Liver (tissue), 9 donors: ENCODE measurements around the gene PRKCD. TPM values are rescaled to one million over a fixed set of nuclear protein-coding genes. Genes with fewer than 3 reads are reported as not detected.

Experiments used
- DNase-seq: peaks from one replicate; pipeline ENCODE4 v3.0.0-alpha.2; 2017; ENCODE audit warnings: low spot score
- H3K27ac ChIP-seq, 2 donors: one replicate each; pipeline ENCODE4 v1.7.0; 2013; ENCODE audit warnings: inconsistent platforms in 2 of 2, low read length in 2 of 2, control low read depth in 1 of 2, low read depth in 1 of 2, mild to moderate bottlenecking in 1 of 2
- H3K27me3 ChIP-seq, 4 donors: one replicate each; pipeline versions ENCODE4 v1.6.1 to v1.7.0; 2013; ENCODE audit warnings: low read length in 3 of 4, inconsistent platforms in 1 of 4, mild to moderate bottlenecking in 1 of 4, moderate library complexity in 1 of 4; ENCODE audit not compliant: control insufficient read depth in 4 of 4, insufficient read depth in 4 of 4
- H3K36me3 ChIP-seq, 4 donors: one replicate each; pipeline versions ENCODE4 v1.6.1 to v1.7.0; 2013; ENCODE audit warnings: low read length in 3 of 4, mild to moderate bottlenecking in 3 of 4, low read depth in 1 of 4, moderate library complexity in 1 of 4; ENCODE audit not compliant: control insufficient read depth in 4 of 4, insufficient read depth in 3 of 4
- H3K4me1 ChIP-seq, 4 donors: one replicate each; pipeline versions ENCODE4 v1.6.1 to v1.7.0; 2013; ENCODE audit warnings: low read length in 3 of 4, mild to moderate bottlenecking in 3 of 4, moderate library complexity in 1 of 4; ENCODE audit not compliant: control insufficient read depth in 4 of 4, insufficient read depth in 4 of 4
- H3K4me3 ChIP-seq, 3 donors: one replicate each; pipeline versions ENCODE4 v1.6.1 to v1.7.0; 2013; ENCODE audit warnings: low read length in 3 of 3, control low read depth in 1 of 3, low read depth in 1 of 3, mild to moderate bottlenecking in 1 of 3
- H3K9ac ChIP-seq, 2 donors: one replicate each; pipeline ENCODE4 v1.7.0; 2013; ENCODE audit warnings: low read length in 2 of 2, mild to moderate bottlenecking in 2 of 2, moderate library complexity in 2 of 2, control low read depth in 1 of 2, low read depth in 1 of 2
- H3K9me3 ChIP-seq, 4 donors: one replicate each; pipeline versions ENCODE4 v1.6.1 to v1.7.0; 2013; ENCODE audit warnings: low read length in 3 of 4; ENCODE audit not compliant: control insufficient read depth in 4 of 4
- ATF3 ChIP-seq: IDR thresholded peaks from 2 replicates; pipeline ENCODE4 v1.6.1; 2016; ENCODE audit warnings: antibody characterized with exemption
- CTCF ChIP-seq: fragments of 150-350 bp; IDR thresholded peaks from 2 replicates; pipeline ENCODE4 v1.5.1; 2017; ENCODE audit warnings: improper control_type of control experiment, low read depth, low read length; ENCODE audit not compliant: missing input control
- FOXA1 ChIP-seq: IDR thresholded peaks from 2 replicates; pipeline ENCODE4 v1.6.1; 2016; ENCODE audit warnings: antibody characterized with exemption
- FOXA2 ChIP-seq: IDR thresholded peaks from 2 replicates; pipeline ENCODE4 v1.6.1; 2016; ENCODE audit warnings: antibody characterized with exemption
- GABPA ChIP-seq, 2 donors: IDR thresholded peaks in 1 of 2; conservative IDR thresholded peaks in 1 of 2; 2 replicates each; pipeline ENCODE4 v1.6.1; 2016; ENCODE audit warnings: antibody characterized with exemption in 2 of 2, mild to moderate bottlenecking in 1 of 2, moderate library complexity in 1 of 2
- HNF4A ChIP-seq, 2 donors: conservative IDR thresholded peaks; 2 replicates each; pipeline ENCODE4 v1.6.1; 2016; ENCODE audit warnings: antibody characterized with exemption in 2 of 2, mild to moderate bottlenecking in 2 of 2
- HNF4G ChIP-seq: IDR thresholded peaks from 2 replicates; pipeline ENCODE4 v1.6.1; 2016; ENCODE audit warnings: antibody characterized with exemption
- JUND ChIP-seq, 2 donors: IDR thresholded peaks; 2 replicates each; pipeline ENCODE4 v1.6.1; 2016; ENCODE audit warnings: antibody characterized with exemption in 2 of 2
- MAX ChIP-seq: IDR thresholded peaks from 2 replicates; pipeline ENCODE4 v1.6.1; 2016; ENCODE audit warnings: antibody characterized with exemption
- NR2F2 ChIP-seq: IDR thresholded peaks from 2 replicates; pipeline ENCODE4 v1.6.1; 2016; ENCODE audit warnings: antibody characterized with exemption
- RAD21 ChIP-seq, 2 donors: IDR thresholded peaks; 2 replicates each; pipeline ENCODE4 v1.6.1; 2016; ENCODE audit warnings: antibody characterized with exemption in 2 of 2, mild to moderate bottlenecking in 2 of 2
- REST ChIP-seq: IDR thresholded peaks from 2 replicates; pipeline ENCODE4 v1.6.1; 2016; ENCODE audit warnings: antibody characterized with exemption, mild to moderate bottlenecking
- RXRA ChIP-seq, 2 donors: IDR thresholded peaks; 2 replicates each; pipeline ENCODE4 v1.6.1; 2017 to 2018; ENCODE audit warnings: antibody characterized with exemption in 2 of 2, mild to moderate bottlenecking in 1 of 2
- SP1 ChIP-seq: IDR thresholded peaks from 2 replicates; pipeline ENCODE4 v1.6.1; 2018; ENCODE audit warnings: antibody characterized with exemption, mild to moderate bottlenecking
- TAF1 ChIP-seq: conservative IDR thresholded peaks from 2 replicates; pipeline ENCODE4 v1.6.1; 2016; ENCODE audit warnings: antibody characterized with exemption, mild to moderate bottlenecking
- YY1 ChIP-seq: IDR thresholded peaks from 2 replicates; pipeline ENCODE4 v1.6.1; 2016; ENCODE audit warnings: antibody characterized with exemption, mild to moderate bottlenecking
- ZBTB33 ChIP-seq: IDR thresholded peaks from 2 replicates; pipeline ENCODE4 v1.6.1; 2016; ENCODE audit warnings: antibody characterized with exemption
- WGBS: extraction: QIAGEN DNeasy Blood & Tissue Kit; methylation state at CpG from one replicate; pipeline ENCODE4 v1.1.7; 2013; 5-methylcytosine and 5-hydroxymethylcytosine counted together
- polyA plus RNA-seq, 2 donors: library from polyadenylated mRNA; stranded (reverse) in 1 of 2; unstranded in 1 of 2; fragments of 200-250 nt in 1 of 2; fragments of >200 nt in 1 of 2; fragmentation: Nextera tagmentation in 1 of 2; extraction: Ambion mirVana in 1 of 2; gene quantifications; one replicate each; pipeline versions ENCODE4 v1.2.1 to v1.2.3, GENCODE V29; 2013 to 2015
- total RNA-seq, 2 donors: library from RNA; depleted of rRNA; stranded (reverse); fragments of >200 nt; gene quantifications; one replicate each; pipeline ENCODE4 v1.2.3, GENCODE V29; 2014
- donor health status: healthy.
- donor health status: healthy.
- donor health status: healthy.
- donor health status: healthy.
- donor health status: healthy.

Gene PRKCD
- total and polyA plus RNA-seq, 4 donors: 3.1 to 7.3 (median 3.4) TPM

GRCh38 chr3:53184701-53185100 lies 23.7 kb downstream of the PRKCD start:
- H3K27me3 ChIP-seq: no peaks in the 10 kb centered on the region
- 96% methylated on average over 7 of the region's 7 CpGs for WGBS
- H3K9me3 ChIP-seq: no peaks in the 10 kb centered on the region
- peaks cover 3 to 43% (median 8%) of the 10 kb centered on the region in 4 donors for H3K36me3 ChIP-seq
- no peak overlapping the region for H3K9ac ChIP-seq
- no peak for TF ChIP-seq RXRA (IDR thresholded peaks at IDR 0.05)
- TF ChIP-seq RAD21 (IDR thresholded peaks at IDR 0.05): no peak
- no peak for TF ChIP-seq ZBTB33
- no peak for TF ChIP-seq JUND (IDR thresholded peaks at IDR 0.05)
- TF ChIP-seq HNF4G: no peak
- TF ChIP-seq ATF3: no peak
- no peaks in the 10 kb centered on the region for H3K4me1 ChIP-seq
- no peak overlapping the region for H3K27ac ChIP-seq
- H3K4me3 ChIP-seq: no peak overlapping the region
- no peak for DNase-seq

GRCh38 chr3:53185761-53186465 lies 24.9 kb downstream of the PRKCD start:
- Histone ChIP-seq H3K4me3 (no peak overlapping the region), H3K9ac (no peak overlapping the region), H3K9me3 (no peaks in the 10 kb centered on the region), H3K36me3 (peaks cover 0 to 38% (median 11%) of the 10 kb centered on the region in 4 donors), H3K27ac (no peak overlapping the region), H3K27me3 (no peaks in the 10 kb centered on the region), H3K4me1 (no peaks in the 10 kb centered on the region)
- no peak for DNase-seq
- TF ChIP-seq MAX: no peak
- TF ChIP-seq ZBTB33: no peak
- TF ChIP-seq REST: no peak
- no peak for TF ChIP-seq FOXA1
- TF ChIP-seq TAF1: no peak
- TF ChIP-seq RAD21 (IDR thresholded peaks at IDR 0.05): no peak
- no peak for TF ChIP-seq YY1
- no peak for TF ChIP-seq ATF3
- no peak for TF ChIP-seq FOXA2
- no peak for TF ChIP-seq JUND (IDR thresholded peaks at IDR 0.05)
- no peak for TF ChIP-seq GABPA (IDR thresholded peaks at IDR 0.05 in 1 of 2, conservative IDR thresholded peaks at IDR 0.05 in 1 of 2)
- no peak for TF ChIP-seq CTCF
- TF ChIP-seq HNF4A (conservative IDR thresholded peaks at IDR 0.05): no peak
- no peak for TF ChIP-seq NR2F2
- TF ChIP-seq HNF4G: no peak
- no peak for TF ChIP-seq SP1
- WGBS: 97% methylated on average over 20 of the region's 20 CpGs
